K562 (cell line): ENCODE data around the gene CCL27. TPM values are rescaled to one million over a fixed set of nuclear protein-coding genes. Genes with fewer than 3 reads are reported as not detected.

ENCODE experiments used
- ASH1L ChIP-seq: fragments of 450-650 bp; IDR thresholded peaks from 2 replicates; pipeline ENCODE4 v1.6.1; 2018; ENCODE audit warnings: borderline replicate concordance, mild to moderate bottlenecking, low read depth; ENCODE audit not compliant: partially characterized antibody
- BRF2 ChIP-seq: IDR thresholded peaks from 3 replicates; pipeline ENCODE4 v1.6.1; 2011; ENCODE audit warnings: borderline replicate concordance, mild to moderate bottlenecking; ENCODE audit not compliant: insufficient read length, insufficient read depth
- ELF1 ChIP-seq: fragments of 200-800 bp; sonication (Bioruptor generic); IDR thresholded peaks from 2 replicates; pipeline ENCODE4 v1.6.1; 2016; ENCODE audit warnings: missing genetic modification characterization, missing compliant biosample characterization
- ERF ChIP-seq: fragments of 450-650 bp; formaldehyde crosslinking; IDR thresholded peaks from 2 replicates; pipeline ENCODE4 v1.4.0; 2020; ENCODE audit warnings: mild to moderate bottlenecking, mixed read lengths
- ETV5 ChIP-seq: sonication (generic); formaldehyde crosslinking; IDR thresholded peaks from 2 replicates; pipeline ENCODE4 v1.4.0; 2020; ENCODE audit warnings: low read depth, mild to moderate bottlenecking, missing genetic modification reagents
- GABPB2 ChIP-seq: fragments of 250-450 bp; sonication (Bioruptor Pico); conservative IDR thresholded peaks from 2 replicates; pipeline ENCODE4 v1.5.1; 2021; ENCODE audit warnings: mild to moderate bottlenecking
- HEY1 ChIP-seq: fragments of 250-450 bp; sonication (Bioruptor Pico); IDR thresholded peaks from 2 replicates; pipeline ENCODE4 v1.5.0; 2020; ENCODE audit warnings: mild to moderate bottlenecking, moderate library complexity, borderline replicate concordance
- KAT8 ChIP-seq: fragments of 450-650 bp; IDR thresholded peaks from 2 replicates; pipeline ENCODE4 v1.6.1; 2016; ENCODE audit warnings: low read depth, mild to moderate bottlenecking
- MAZ ChIP-seq, 2 experiments: fragments of 450-650 bp in 1 of 2; sonication (generic) in 1 of 2; formaldehyde crosslinking; IDR thresholded peaks in 1 of 2; conservative IDR thresholded peaks in 1 of 2; 2 replicates each; pipeline versions ENCODE4 v1.4.0 to v1.5.0; 2020; ENCODE audit warnings: mild to moderate bottlenecking in 1 of 2, missing genetic modification reagents in 1 of 2
- MCM3 ChIP-seq: fragments of 450-650 bp; IDR thresholded peaks from 2 replicates; pipeline ENCODE4 v1.6.1; 2016
- MTA1 ChIP-seq: fragments of 450-650 bp; IDR thresholded peaks from 2 replicates; pipeline ENCODE4 v1.6.1; 2017; ENCODE audit warnings: borderline replicate concordance
- MYBL2 ChIP-seq, 2 experiments: fragments of 450-650 bp in 1 of 2; sonication (generic) in 1 of 2; formaldehyde crosslinking in 1 of 2; IDR thresholded peaks; 2 replicates each; pipeline versions ENCODE4 v1.6.1 to v1.8.1; 2017 to 2022; ENCODE audit warnings: borderline replicate concordance in 1 of 2, inconsistent platforms in 1 of 2, low read depth in 1 of 2, mild to moderate bottlenecking in 1 of 2, missing genetic modification reagents in 1 of 2, moderate library complexity in 1 of 2
- NR1H2 ChIP-seq: sonication (generic); formaldehyde crosslinking; IDR thresholded peaks from 2 replicates; pipeline ENCODE4 v1.4.0; 2020; ENCODE audit warnings: mild to moderate bottlenecking, missing genetic modification reagents
- PCBP1 ChIP-seq: fragments of 200-400 bp; formaldehyde crosslinking; IDR thresholded peaks from 2 replicates; pipeline ENCODE4 v1.6.1; 2018; ENCODE audit warnings: mild to moderate bottlenecking, low read depth, low read length; ENCODE audit not compliant: poor library complexity, severe bottlenecking
- PRMT5 ChIP-seq: sonication (generic); formaldehyde crosslinking; IDR thresholded peaks from 2 replicates; pipeline ENCODE4 v1.5.0; 2020; ENCODE audit warnings: missing genetic modification reagents
- PTBP1 ChIP-seq: fragments of 200-400 bp; formaldehyde crosslinking; IDR thresholded peaks from 2 replicates; pipeline ENCODE4 v1.6.1; 2017; ENCODE audit warnings: low read depth, low read length
- PTRF ChIP-seq: fragments of 450-650 bp; IDR thresholded peaks from 2 replicates; pipeline ENCODE4 v1.6.1; 2016; ENCODE audit warnings: mild to moderate bottlenecking, missing genetic modification characterization, missing compliant biosample characterization
- SMAD3 ChIP-seq: fragments of 450-650 bp; formaldehyde crosslinking; conservative IDR thresholded peaks from 2 replicates; pipeline ENCODE4 v1.4.0; 2020; ENCODE audit warnings: mild to moderate bottlenecking
- ZBTB43 ChIP-seq: sonication (generic); formaldehyde crosslinking; IDR thresholded peaks from 2 replicates; pipeline ENCODE4 v1.8.0; 2023; ENCODE audit warnings: mild to moderate bottlenecking, missing genetic modification reagents
- ZNF184 ChIP-seq: sonication (generic); formaldehyde crosslinking; IDR thresholded peaks from 2 replicates; pipeline ENCODE4 v1.5.0; 2020; ENCODE audit warnings: missing genetic modification reagents
- ZNF639 ChIP-seq, 2 experiments: fragments of 200-800 bp in 1 of 2; sonication (Bioruptor generic) in 1 of 2; sonication (generic) in 1 of 2; formaldehyde crosslinking in 1 of 2; IDR thresholded peaks in 1 of 2; conservative IDR thresholded peaks in 1 of 2; 2 replicates each; pipeline versions ENCODE4 v1.5.0 to v1.6.1; 2016 to 2020; ENCODE audit warnings: missing compliant biosample characterization in 1 of 2, missing genetic modification characterization in 1 of 2, missing genetic modification reagents in 1 of 2
- polyA plus RNA-seq, 8 experiments: library from polyadenylated mRNA; depleted of rRNA in 4 of 8; stranded (reverse) in 5 of 8; unstranded in 3 of 8; fragments of >200 nt; fragmentation: Nextera tagmentation in 2 of 8; fragmentation: Illumina TruSeq in 1 of 8; extraction: Ambion mirVana in 2 of 8; extraction: Trizol in 1 of 8; gene quantifications; 2 replicates each; pipeline versions ENCODE4 v1.2.1 to v1.2.3, GENCODE V29; 2011 to 2014; ENCODE audit warnings: inconsistent platforms in 1 of 8, missing spikeins in 1 of 8
- total RNA-seq, 7 experiments: library from RNA; depleted of rRNA in 6 of 7; stranded (reverse); fragments of >200 nt in 6 of 7; fragmentation: Illumina TruSeq in 2 of 7; extraction: Trizol in 2 of 7; gene quantifications; 2 replicates each; pipeline versions ENCODE4 v1.2.1 to v1.2.3, GENCODE V29; 2011 to 2021; ENCODE audit warnings: low replicate concordance in 1 of 7

Gene CCL27
- total and polyA plus RNA-seq, 9 of the 15 experiments (the other 6 are each of a cell fraction or from before 2014, with no cell fraction given), result 0.10 to 0.53 (median 0.27) TPM; not detected in 5

- no peak for TF ChIP-seq PTRF
- TF ChIP-seq ZNF184 (CRISPR knock-in tag), result no peak
- peak in 1 of 2 experiments; percentile 49; a peak in 3 of 4 replicates for TF ChIP-seq MAZ (CRISPR knock-in tag; conservative IDR thresholded peaks at IDR 0.05 in 1 of 2, IDR thresholded peaks at IDR 0.05 in 1 of 2)
- TF ChIP-seq MYBL2 (IDR thresholded peaks at IDR 0.05; ENCODE audit: low read depth), result no peak
- no peak for TF ChIP-seq MYBL2 (CRISPR knock-in tag; IDR thresholded peaks at IDR 0.05; ENCODE audit: borderline replicate concordance)
- TF ChIP-seq ETV5, result no peak
- TF ChIP-seq MTA1, result no peak
- TF ChIP-seq ZNF639 (CRISPR knock-in tag; conservative IDR thresholded peaks at IDR 0.05 in 1 of 2, IDR thresholded peaks at IDR 0.05 in 1 of 2), result no peak
- no peak for TF ChIP-seq PCBP1
- TF ChIP-seq NR1H2 (CRISPR knock-in tag), result no peak
- TF ChIP-seq GABPB2, result no peak
- no peak for TF ChIP-seq KAT8
- TF ChIP-seq ELF1 (tag), result peak; percentile 60; the same call in 1 of the 2 replicates
- no peak for TF ChIP-seq MCM3
- TF ChIP-seq PRMT5 (CRISPR knock-in tag), result no peak
- no peak for TF ChIP-seq PTBP1
- TF ChIP-seq HEY1 (CRISPR knock-in tag), result no peak
- TF ChIP-seq BRF2, result no peak
- no peak for TF ChIP-seq ASH1L
- no peak for TF ChIP-seq ZBTB43 (CRISPR knock-in tag)
- TF ChIP-seq SMAD3, result no peak
- no peak for TF ChIP-seq ERF (CRISPR knock-in tag)
These were observed 24.9 kb downstream of the CCL27 start, which contains the start of gene SIGMAR1 (continued) for GRCh38 chr9:34637356-34638137.
